HEK293T (cell line): ENCODE data around the gene CADPS.

ENCODE experiments used
- CTCF ChIA-PET: fragments of 350-600 bp; formaldehyde crosslinking; extraction: SDS; loops from one replicate; lab custom pipeline; 2021; ENCODE audit warnings: antibody characterized with exemption, inconsistent platforms; lab: Yijun Ruan, JAX
- POLR2A ChIA-PET: fragments of 350-600 bp; formaldehyde crosslinking; extraction: SDS; loops from one replicate; lab custom pipeline; 2020; ENCODE audit warnings: antibody characterized with exemption, inconsistent platforms; lab: Yijun Ruan, JAX
- DNase-seq: peaks from one replicate; pipeline ENCODE4 v3.0.0; 2012; ENCODE audit warnings: mixed read lengths; ENCODE audit errors: extremely low spot score
- ARNT ChIP-seq: fragments of 450-650 bp; IDR thresholded peaks from 2 replicates; pipeline ENCODE4 v1.6.1; 2017; ENCODE audit warnings: mild to moderate bottlenecking
- BHLHE40 ChIP-seq: fragments of 450-650 bp; IDR thresholded peaks from 2 replicates; pipeline ENCODE4 v1.6.1; 2016; ENCODE audit warnings: mild to moderate bottlenecking, moderate library complexity, borderline replicate concordance
- CTBP1 ChIP-seq: fragments of 450-650 bp; IDR thresholded peaks from 2 replicates; pipeline ENCODE4 v1.6.1; 2016; ENCODE audit warnings: borderline replicate concordance
- ELF4 ChIP-seq: fragments of 450-650 bp; IDR thresholded peaks from 2 replicates; pipeline ENCODE4 v1.6.1; 2017; ENCODE audit warnings: antibody characterized with exemption
- FOXA1 ChIP-seq: fragments of 450-650 bp; IDR thresholded peaks from 2 replicates; pipeline ENCODE4 v1.6.1; 2016; ENCODE audit warnings: mild to moderate bottlenecking
- FOXK2 ChIP-seq: fragments of 450-650 bp; IDR thresholded peaks from 2 replicates; pipeline ENCODE4 v1.6.1; 2016; ENCODE audit warnings: mild to moderate bottlenecking
- FOXM1 ChIP-seq: fragments of 450-650 bp; IDR thresholded peaks from 2 replicates; pipeline ENCODE4 v1.6.1; 2017; ENCODE audit warnings: mild to moderate bottlenecking, borderline replicate concordance
- HDGF ChIP-seq: fragments of 450-650 bp; IDR thresholded peaks from 2 replicates; pipeline ENCODE4 v1.6.1; 2017; ENCODE audit warnings: antibody characterized with exemption, borderline replicate concordance
- L3MBTL2 ChIP-seq: fragments of 450-650 bp; conservative IDR thresholded peaks from 2 replicates; pipeline ENCODE4 v1.6.1; 2016; ENCODE audit warnings: mild to moderate bottlenecking
- LEF1 ChIP-seq: fragments of 450-650 bp; IDR thresholded peaks from 2 replicates; pipeline ENCODE4 v1.6.1; 2017; ENCODE audit warnings: mild to moderate bottlenecking, borderline replicate concordance
- NFRKB ChIP-seq: fragments of 450-650 bp; IDR thresholded peaks from 2 replicates; pipeline ENCODE4 v1.6.1; 2016; ENCODE audit warnings: mild to moderate bottlenecking, moderate library complexity
- SP1 ChIP-seq: fragments of 450-650 bp; IDR thresholded peaks from 2 replicates; pipeline ENCODE4 v1.6.1; 2017
- SUZ12 ChIP-seq: fragments of 450-650 bp; IDR thresholded peaks from 2 replicates; pipeline ENCODE4 v1.6.1; 2016; ENCODE audit warnings: mild to moderate bottlenecking
- TARDBP ChIP-seq: fragments of 450-650 bp; IDR thresholded peaks from 2 replicates; pipeline ENCODE4 v1.6.1; 2016
- ZNF384 ChIP-seq: fragments of 450-650 bp; IDR thresholded peaks from 2 replicates; pipeline ENCODE4 v1.6.1; 2016
- TF ChIP-seq, protein P1 (sequence below): fragments of 450-650 bp; IDR thresholded peaks from 2 replicates; pipeline ENCODE4 v1.6.1; 2016

Gene CADPS

DNA sequence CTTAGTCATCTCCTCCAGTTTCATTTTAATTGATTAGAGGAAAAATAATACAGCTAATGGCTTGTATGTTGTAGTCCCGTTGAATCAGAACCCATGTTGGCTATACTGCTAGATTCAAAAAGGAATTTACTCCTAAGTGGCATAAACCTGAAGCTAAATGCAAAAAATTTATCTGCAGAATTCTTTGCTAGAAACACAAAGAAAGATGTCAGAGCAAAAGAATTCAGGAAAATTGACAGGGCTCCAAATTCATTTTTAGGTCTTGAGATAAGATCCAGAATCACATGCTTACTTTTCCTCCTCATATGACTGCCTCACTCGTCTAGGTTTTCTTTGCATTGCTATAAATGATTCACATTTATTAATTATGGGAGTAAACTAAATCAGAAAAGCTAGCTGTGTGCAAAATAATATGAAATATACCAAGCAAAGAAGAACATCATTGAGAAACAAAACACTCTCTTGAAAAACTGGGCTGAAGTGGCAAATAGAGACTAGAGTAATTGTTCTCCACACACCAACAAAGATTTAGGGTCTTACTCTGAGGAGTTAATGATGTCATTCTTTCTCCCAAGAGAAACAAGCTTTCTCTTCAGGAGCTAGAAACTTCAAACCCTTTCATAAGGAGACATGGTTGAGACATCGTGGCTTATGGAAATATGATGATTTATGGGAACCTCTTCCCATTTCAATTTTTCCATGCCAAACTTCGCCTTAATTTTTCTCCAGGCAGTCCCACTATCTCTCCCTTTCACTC, 407.1 kb downstream of the CADPS start:
- ChIA-PET CTCF (no interaction called here), POLR2A (no interaction called here)
- TF ChIP-seq FOXM1 (no peak), ARNT (no peak), L3MBTL2 (no peak), SP1 (no peak), ZNF384 (no peak), TARDBP (no peak), LEF1 (no peak), FOXA1 (no peak), BHLHE40 (no peak), CTBP1 (no peak), HDGF (no peak)
- DNase-seq = no peak

DNA sequence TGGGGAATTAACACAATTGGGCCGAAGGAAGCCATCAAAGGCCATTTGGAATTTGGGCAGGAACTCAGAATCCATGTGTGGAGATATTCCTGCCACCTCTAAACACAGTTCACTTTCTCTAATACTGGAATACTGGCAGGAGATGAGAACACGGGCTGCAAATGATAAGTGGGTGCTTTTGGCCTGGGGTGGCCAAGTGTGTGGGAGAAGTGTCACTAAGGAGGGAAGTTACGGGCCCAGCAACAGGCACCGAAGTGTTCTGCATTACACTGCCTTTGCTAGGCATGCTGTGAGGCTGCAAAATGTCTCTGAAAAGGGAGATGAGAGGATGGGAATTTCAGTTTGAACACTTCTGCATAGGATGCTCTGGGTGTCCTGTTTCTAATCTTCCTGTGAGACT, 412.4 kb downstream of the CADPS start:
- TF ChIP-seq L3MBTL2 (no peak), ARNT (no peak), BHLHE40 (no peak), HDGF (no peak), ZNF384 (no peak), TARDBP (no peak), ELF4 (no peak), LEF1 (no peak), SP1 (no peak)
- TF ChIP-seq, protein P1, sequence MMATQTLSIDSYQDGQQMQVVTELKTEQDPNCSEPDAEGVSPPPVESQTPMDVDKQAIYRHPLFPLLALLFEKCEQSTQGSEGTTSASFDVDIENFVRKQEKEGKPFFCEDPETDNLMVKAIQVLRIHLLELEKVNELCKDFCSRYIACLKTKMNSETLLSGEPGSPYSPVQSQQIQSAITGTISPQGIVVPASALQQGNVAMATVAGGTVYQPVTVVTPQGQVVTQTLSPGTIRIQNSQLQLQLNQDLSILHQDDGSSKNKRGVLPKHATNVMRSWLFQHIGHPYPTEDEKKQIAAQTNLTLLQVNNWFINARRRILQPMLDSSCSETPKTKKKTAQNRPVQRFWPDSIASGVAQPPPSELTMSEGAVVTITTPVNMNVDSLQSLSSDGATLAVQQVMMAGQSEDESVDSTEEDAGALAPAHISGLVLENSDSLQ = no peak
- POLR2A ChIA-PET = no interaction called here
- CTCF ChIA-PET = no interaction called here
- no peak for DNase-seq

DNA sequence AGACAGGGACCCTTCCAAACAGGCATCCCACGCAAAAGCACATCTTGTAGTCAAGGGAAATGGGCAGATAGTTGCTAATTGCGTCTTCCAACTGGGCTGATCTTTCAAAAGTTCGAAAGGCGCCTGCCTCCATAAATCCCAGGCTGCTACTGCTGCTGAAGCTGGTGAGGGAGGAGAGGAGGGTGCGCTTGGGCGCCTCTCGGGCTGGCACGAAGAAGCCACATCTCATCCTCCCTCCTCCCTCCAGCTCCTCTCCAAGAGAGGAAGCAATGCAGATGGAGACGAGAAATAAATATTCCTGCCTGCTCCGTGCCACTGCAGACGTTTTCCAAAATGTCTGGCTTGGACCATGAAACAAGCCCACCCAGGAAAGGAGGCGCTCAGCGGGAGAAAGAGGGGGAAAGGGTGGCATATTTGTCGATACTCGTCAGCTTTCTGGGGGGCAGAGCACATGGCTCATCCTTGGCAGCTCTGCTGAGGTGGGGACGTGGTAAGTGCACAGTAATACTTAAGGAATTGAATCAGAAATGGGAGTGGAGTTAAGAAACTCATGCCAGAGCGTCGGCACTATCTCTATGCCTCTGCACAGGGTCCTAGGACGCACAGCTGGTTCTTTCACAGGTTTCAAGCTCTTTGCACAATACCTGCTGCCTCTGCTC, 413.0 kb downstream of the CADPS start:
- TF ChIP-seq SP1 = no peak
- no peak for TF ChIP-seq ARNT
- no peak for TF ChIP-seq TARDBP
- no peak for TF ChIP-seq FOXM1
- TF ChIP-seq ZNF384 = no peak
- TF ChIP-seq FOXK2 = no peak
- no peak for TF ChIP-seq L3MBTL2
- no peak for TF ChIP-seq NFRKB
- no peak for TF ChIP-seq BHLHE40
- no peak for TF ChIP-seq SUZ12
- TF ChIP-seq HDGF = no peak
- TF ChIP-seq ELF4 = no peak
- no peak for TF ChIP-seq CTBP1
- no peak for TF ChIP-seq LEF1
- TF ChIP-seq, protein P1 = no peak
- DNase-seq = no peak
- POLR2A ChIA-PET = no interaction called here
- CTCF ChIA-PET = no interaction called here

DNA sequence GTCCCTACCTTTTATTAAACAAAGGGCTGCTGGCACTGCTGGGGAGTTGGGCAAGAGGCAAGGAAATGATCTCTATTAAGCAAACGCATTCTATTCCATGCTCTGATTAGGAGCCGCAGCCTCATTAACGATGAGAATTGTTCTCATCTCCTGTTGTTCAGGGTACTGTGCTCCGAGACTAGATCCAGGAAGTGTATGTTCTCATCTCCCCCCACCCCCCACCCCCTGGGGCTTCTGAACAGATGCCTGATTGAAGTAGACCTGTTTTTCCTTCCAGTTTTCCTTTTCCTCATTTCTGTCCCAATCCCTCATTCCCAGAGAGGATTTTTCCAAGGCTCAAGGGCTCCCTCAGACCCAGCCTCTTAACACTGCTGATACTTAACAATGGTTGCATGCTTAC, 420.3 kb downstream of the CADPS start:
- TF ChIP-seq ELF4 = no peak
- TF ChIP-seq ARNT = no peak
- no peak for TF ChIP-seq CTBP1
- TF ChIP-seq SUZ12 = no peak
- no peak for TF ChIP-seq NFRKB
- TF ChIP-seq TARDBP = no peak
- TF ChIP-seq FOXK2 = no peak
- TF ChIP-seq ZNF384 = no peak
- TF ChIP-seq LEF1 = no peak
- TF ChIP-seq HDGF = no peak
- TF ChIP-seq L3MBTL2 = no peak
- no peak for TF ChIP-seq SP1
- no peak for TF ChIP-seq BHLHE40
- ChIA-PET POLR2A (no interaction called here), CTCF (no interaction called here)
- no peak for DNase-seq

DNA sequence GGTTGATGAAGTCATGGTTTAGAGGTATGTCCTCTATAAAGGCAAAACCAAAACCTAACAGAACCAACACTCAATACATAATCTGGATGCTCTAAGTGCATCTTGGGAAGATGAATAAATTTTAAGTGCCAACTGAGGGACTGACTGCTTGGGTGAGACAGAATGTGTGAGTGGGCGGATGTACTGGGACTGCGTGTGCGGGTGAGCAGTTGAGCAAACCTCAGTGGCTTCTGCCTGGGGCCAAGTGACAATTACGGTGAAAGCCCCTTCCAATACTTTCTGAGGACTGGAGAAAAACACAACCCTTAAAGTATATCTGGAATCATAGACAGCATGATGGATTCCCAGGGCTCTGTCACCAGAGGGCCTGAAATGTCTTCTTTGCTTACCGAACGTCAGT, 421.8 kb downstream of the CADPS start:
- no peak for TF ChIP-seq FOXK2
- TF ChIP-seq L3MBTL2 = no peak
- TF ChIP-seq, protein P1 = no peak
- TF ChIP-seq TARDBP = no peak
- no peak for TF ChIP-seq FOXA1
- TF ChIP-seq CTBP1 = no peak
- TF ChIP-seq FOXM1 = no peak
- TF ChIP-seq SP1 = no peak
- no peak for TF ChIP-seq SUZ12
- TF ChIP-seq NFRKB = no peak
- no peak for TF ChIP-seq ELF4
- no peak for DNase-seq
- POLR2A ChIA-PET = no interaction called here
- CTCF ChIA-PET = no interaction called here
